ENCODE measurements around the gene ITGA3.
"Not testable (repeated sequence)": the region's sequence is repeated elsewhere in the genome, so short reads cannot be mapped to it uniquely, and the experiment has no call there.

The ITGA3 gene

GRCh38 chr17:50052822-50053653 lies 2.9 kb upstream of the ITGA3 start:
- DNase-seq, result no peak

GRCh38 chr17:50053654-50053960 lies 2.3 kb upstream of the ITGA3 start:
- no peak for DNase-seq

GRCh38 chr17:50055055-50055425 lies 870 bp upstream of the ITGA3 start:
- no peak for DNase-seq

- DNase-seq, result peak; percentile 62 to 63
These were observed 479 bp downstream of the ITGA3 start for GRCh38 chr17:50056217-50056960.

- no peak for DNase-seq
These were observed 1.0 kb downstream of the ITGA3 start for GRCh38 chr17:50056961-50057330.

- DNase-seq, result no peak
These were observed 1.6 kb downstream of the ITGA3 start for GRCh38 chr17:50057521-50057991.

- DNase-seq, result no peak
These were observed 2.5 kb downstream of the ITGA3 start for GRCh38 chr17:50058296-50058953.

GRCh38 chr17:50059256-50059655 lies 3.3 kb downstream of the ITGA3 start:
- no peak for DNase-seq

- DNase-seq, result no peak
These were observed 3.9 kb downstream of the ITGA3 start for GRCh38 chr17:50059759-50060273.

- no peak for DNase-seq
These were observed 5.2 kb downstream of the ITGA3 start for GRCh38 chr17:50060951-50061712.

GRCh38 chr17:50061713-50062045 lies 5.8 kb downstream of the ITGA3 start:
- not testable (repeated sequence) for DNase-seq

GRCh38 chr17:50062293-50063243 lies 6.7 kb downstream of the ITGA3 start:
- DNase-seq, result no peak

- no peak for DNase-seq
These were observed 7.8 kb downstream of the ITGA3 start for GRCh38 chr17:50063561-50064252.

- no peak for DNase-seq
These were observed 8.5 kb downstream of the ITGA3 start for GRCh38 chr17:50064253-50065001.

- no peak for DNase-seq
These were observed 9.1 kb downstream of the ITGA3 start for GRCh38 chr17:50065056-50065455.

- no peak for DNase-seq
These were observed 11.1 kb downstream of the ITGA3 start for GRCh38 chr17:50066995-50067394.

- no peak for DNase-seq
These were observed 12.1 kb downstream of the ITGA3 start for GRCh38 chr17:50067996-50068395.

- no peak for DNase-seq
These were observed 15.2 kb downstream of the ITGA3 start for GRCh38 chr17:50070908-50071680.

- DNase-seq, result no peak
These were observed 15.8 kb downstream of the ITGA3 start for GRCh38 chr17:50071692-50072091.

- DNase-seq, result no peak
These were observed 16.2 kb downstream of the ITGA3 start for GRCh38 chr17:50072130-50072529.

Measured in stimulated activated CD4-positive, alpha-beta T cell treated with anti-CD3 and anti-CD28 coated beads, Interleukin-4, amount 100 ng/mL, for 4 hours (primary cell).